Measurements from ENCODE around the gene ARHGAP28.
"Not testable (repeated sequence)": the region's sequence is repeated elsewhere in the genome, so short reads cannot be mapped to it uniquely, and the experiment has no call there.

ARHGAP28 gene

GRCh38 chr18:6795307-6795706 lies 65.8 kb downstream of the ARHGAP28 start:
- TF ChIP-seq CTCF (IDR thresholded peaks at IDR 0.05; ENCODE audit: low read depth, low read length), result no peak
- peak; percentile 9 to 67 for DNase-seq (ENCODE audit: low read depth in 2 of 2)
- H3K4me3 ChIP-seq (replicated peaks in 1 of 2; ENCODE audit: low read depth in 2 of 2, low read length in 2 of 2), result no peak overlapping the region

- no peak overlapping the region for H3K4me3 ChIP-seq (replicated peaks in 1 of 2; ENCODE audit: low read depth in 2 of 2, low read length in 2 of 2)
- DNase-seq (ENCODE audit: low read depth in 2 of 2), result no peak
- TF ChIP-seq CTCF (IDR thresholded peaks at IDR 0.05; ENCODE audit: low read depth, low read length), result no peak
Measured at GRCh38 chr18:6796511-6796910, 67.0 kb downstream of the ARHGAP28 start.

- no peak for TF ChIP-seq CTCF (IDR thresholded peaks at IDR 0.05; ENCODE audit: low read depth, low read length)
- no peak overlapping the region for H3K4me3 ChIP-seq (replicated peaks in 1 of 2; ENCODE audit: low read depth in 2 of 2, low read length in 2 of 2)
- DNase-seq (ENCODE audit: low read depth in 2 of 2), result no peak
Measured at GRCh38 chr18:6797171-6797570, 67.7 kb downstream of the ARHGAP28 start.

GRCh38 chr18:6798896-6799295 lies 69.4 kb downstream of the ARHGAP28 start:
- no peak for DNase-seq (ENCODE audit: low read depth in 2 of 2)
- no peak for TF ChIP-seq CTCF (IDR thresholded peaks at IDR 0.05; ENCODE audit: low read depth, low read length)
- no peak overlapping the region for H3K4me3 ChIP-seq (replicated peaks in 1 of 2; ENCODE audit: low read depth in 2 of 2, low read length in 2 of 2)

- not testable (repeated sequence) for H3K4me3 ChIP-seq (replicated peaks in 1 of 2; ENCODE audit: low read depth in 2 of 2, low read length in 2 of 2); DNase-seq (ENCODE audit: low read depth in 2 of 2)
Measured at GRCh38 chr18:6800309-6800708, 70.8 kb downstream of the ARHGAP28 start.

- TF ChIP-seq CTCF (IDR thresholded peaks at IDR 0.05; ENCODE audit: low read depth, low read length), result no peak
- no peak for DNase-seq (ENCODE audit: low read depth in 2 of 2)
- no peak overlapping the region for H3K4me3 ChIP-seq (replicated peaks in 1 of 2; ENCODE audit: low read depth in 2 of 2, low read length in 2 of 2)
Measured at GRCh38 chr18:6807515-6808257, 78.2 kb downstream of the ARHGAP28 start.

- TF ChIP-seq CTCF (IDR thresholded peaks at IDR 0.05; ENCODE audit: low read depth, low read length), result no peak
- H3K4me3 ChIP-seq (replicated peaks in 1 of 2; ENCODE audit: low read depth in 2 of 2, low read length in 2 of 2), result no peak overlapping the region
- peak; percentile 11 to 49 for DNase-seq (ENCODE audit: low read depth in 2 of 2)
Measured at GRCh38 chr18:6810191-6810590, 80.7 kb downstream of the ARHGAP28 start.

Measured in cardiac fibroblast (primary cell).